GM19468 (cell line): ENCODE results near the gene CCDC174.

Source experiments
- ATAC-seq: cut with Tn5 transposase; IDR thresholded peaks from one replicate; pipeline ENCODE4 v1.9.1; 2021; ENCODE audit warnings: mild to moderate bottlenecking, moderate library complexity, moderate number of reproducible peaks; ENCODE audit not compliant: unreplicated experiment; ENCODE audit errors: extremely low read depth

CCDC174 gene

GRCh38 chr3:14624498-14624897 is 27.1 kb upstream of the CCDC174 start:
- no peak for ATAC-seq

GRCh38 chr3:14625443-14625842 is 26.1 kb upstream of the CCDC174 start:
- no peak for ATAC-seq

- ATAC-seq = no peak
Measured at GRCh38 chr3:14627815-14628214, 23.7 kb upstream of the CCDC174 start.

GRCh38 chr3:14628406-14628805 is 23.2 kb upstream of the CCDC174 start:
- no peak for ATAC-seq

- ATAC-seq = no peak
Measured at GRCh38 chr3:14630404-14631100, 21.0 kb upstream of the CCDC174 start.

- no peak for ATAC-seq
Measured at GRCh38 chr3:14631101-14631497, 20.5 kb upstream of the CCDC174 start.

GRCh38 chr3:14631687-14632441 is 19.7 kb upstream of the CCDC174 start:
- no peak for ATAC-seq

GRCh38 chr3:14632442-14632930 is 19.1 kb upstream of the CCDC174 start:
- ATAC-seq = no peak

- no peak for ATAC-seq
Measured at GRCh38 chr3:14633417-14633816, 18.1 kb upstream of the CCDC174 start.

- ATAC-seq = no peak
Measured at GRCh38 chr3:14633819-14634424, 17.6 kb upstream of the CCDC174 start.

GRCh38 chr3:14634763-14635400 is 16.7 kb upstream of the CCDC174 start:
- no peak for ATAC-seq

- ATAC-seq = no peak
Measured at GRCh38 chr3:14636496-14637087, 15.0 kb upstream of the CCDC174 start.

- ATAC-seq = no peak
Measured at GRCh38 chr3:14640157-14640562, 11.4 kb upstream of the CCDC174 start.

- ATAC-seq = no peak
Measured at GRCh38 chr3:14640734-14641133, 10.8 kb upstream of the CCDC174 start.

- ATAC-seq = no peak
Measured at GRCh38 chr3:14641346-14641745, 10.2 kb upstream of the CCDC174 start.

- ATAC-seq = no peak
Measured at GRCh38 chr3:14645453-14645852, 6.1 kb upstream of the CCDC174 start.

GRCh38 chr3:14646131-14646573 is 5.4 kb upstream of the CCDC174 start:
- ATAC-seq = no peak

- ATAC-seq = no peak
Measured at GRCh38 chr3:14646589-14647413, 4.8 kb upstream of the CCDC174 start.
